ENCODE results near the gene WDR76.
A peak's percentile ranks its signal among the peaks of the same experiment; 100 is the strongest.

The WDR76 gene

GRCh38 chr15:43789409-43789808, 37.4 kb upstream of the WDR76 start:
- Histone ChIP-seq H3K9me3 (ENCODE audit: insufficient read depth, low read depth, low read length) (no peaks in the 10 kb centered on the region), H4K20me1 (ENCODE audit: insufficient read depth, low read length, poor library complexity, severe bottlenecking) (peaks cover 21% of the 10 kb centered on the region), H3K27me3 (ENCODE audit: insufficient read depth, low read length, poor library complexity, severe bottlenecking) (peaks cover 6% of the 10 kb centered on the region), H3K36me3 (ENCODE audit: insufficient read depth, low read length) (peaks cover 5% of the 10 kb centered on the region; the same call in 1 of the 2 replicates), H2AFZ (ENCODE audit: low read length) (no peak overlapping the region), H3K79me2 (ENCODE audit: insufficient read depth, low read length) (peaks cover 23% of the 10 kb centered on the region), H3K4me2 (ENCODE audit: low read depth, low read length, poor library complexity, severe bottlenecking) (no peak overlapping the region), H3K9me2 (replicated peaks; ENCODE audit: low read depth, low read length) (no peaks in the 10 kb centered on the region), H3F3A (ENCODE audit: low read depth) (no peaks in the 10 kb centered on the region), H3K4me1 (ENCODE audit: insufficient read depth, low read length, poor library complexity, severe bottlenecking) (peaks cover 20% of the 10 kb centered on the region), H3K4me3 (ENCODE audit: low read length, poor library complexity, severe bottlenecking) (no peak overlapping the region), H3K9ac (ENCODE audit: low read depth, low read length, poor library complexity, severe bottlenecking) (no peak overlapping the region)
- no peak for TF ChIP-seq CTCF (conservative IDR thresholded peaks at IDR 0.05; ENCODE audit: low read length)
- TF ChIP-seq EZH2phosphoT487 (IDR thresholded peaks at IDR 0.05; ENCODE audit: borderline replicate concordance), result no peak

DNA sequence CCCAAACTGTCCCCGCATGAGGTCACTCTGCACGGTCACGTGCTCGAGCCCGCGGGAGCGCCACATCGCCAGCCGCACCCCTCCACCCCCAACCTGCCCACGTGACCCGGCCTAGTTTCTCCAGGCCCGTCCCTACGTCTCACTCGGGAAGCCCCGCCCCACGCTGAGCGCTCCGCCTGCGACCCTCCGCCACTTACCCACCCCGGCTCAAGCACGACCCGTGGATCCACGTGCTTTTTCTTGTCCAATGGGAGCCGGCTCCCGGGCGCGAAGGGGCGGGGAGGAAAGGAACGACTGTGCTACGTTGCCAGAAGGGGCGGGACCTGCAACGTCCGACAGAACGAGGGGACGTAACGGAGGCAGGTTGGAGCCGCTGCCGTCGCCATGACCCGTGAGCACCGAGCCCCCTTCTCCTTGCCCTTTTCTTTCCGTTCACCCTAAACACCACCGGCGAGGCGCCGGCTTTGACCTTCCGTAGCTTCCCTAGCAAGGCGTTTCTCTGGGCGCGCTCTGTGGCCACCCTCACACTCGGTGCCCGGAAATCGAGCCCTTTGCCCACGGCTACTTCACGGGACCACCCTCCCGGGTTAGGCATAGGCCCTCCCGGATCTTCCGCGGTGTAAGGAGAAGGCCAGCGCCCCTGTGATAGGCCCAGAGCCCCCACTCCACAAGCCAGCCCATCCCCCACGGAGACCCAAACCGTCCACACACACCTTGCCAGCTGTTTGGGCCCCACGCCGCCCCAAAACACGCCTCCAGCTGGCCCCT, 34.6 kb upstream of the WDR76 start, which contains the start of gene SERF2:
TSS of gene SERF2 (plus strand) at position 328 of the 768 bp plus-strand sequence. CDS start at position 385, 57 bp downstream.
- H3K27me3 ChIP-seq (ENCODE audit: insufficient read depth, low read length, poor library complexity, severe bottlenecking), result peaks cover 6% of the 10 kb centered on the region
- no peaks in the 10 kb centered on the region for H3K9me2 ChIP-seq (replicated peaks; ENCODE audit: low read depth, low read length)
- peaks cover 38% of the 10 kb centered on the region for H3K4me1 ChIP-seq (ENCODE audit: insufficient read depth, low read length, poor library complexity, severe bottlenecking)
- H3K4me3 ChIP-seq (ENCODE audit: low read length, poor library complexity, severe bottlenecking), result peak within 1 kb of the TSS; percentile 88
- TF ChIP-seq EZH2phosphoT487 (IDR thresholded peaks at IDR 0.05; ENCODE audit: borderline replicate concordance) (no peak), CTCF (conservative IDR thresholded peaks at IDR 0.05; ENCODE audit: low read length) (no peak)
- H3K4me2 ChIP-seq (ENCODE audit: low read depth, low read length, poor library complexity, severe bottlenecking), result peak within 1 kb of the TSS; percentile 97
- peaks cover 46% of the 10 kb centered on the region for H4K20me1 ChIP-seq (ENCODE audit: insufficient read depth, low read length, poor library complexity, severe bottlenecking)
- peak within 1 kb of the TSS; percentile 86 for H2AFZ ChIP-seq (ENCODE audit: low read length)
- H3F3A ChIP-seq (ENCODE audit: low read depth), result 0 out of 2 replicates have a peak, but pooled peaks cover 2% of the 10 kb centered on the region
- peaks cover 44% of the 10 kb centered on the region for H3K79me2 ChIP-seq (ENCODE audit: insufficient read depth, low read length)
- no peaks in the 10 kb centered on the region for H3K9me3 ChIP-seq (ENCODE audit: insufficient read depth, low read depth, low read length)
- peak within 1 kb of the TSS; percentile 98 for H3K9ac ChIP-seq (ENCODE audit: low read depth, low read length, poor library complexity, severe bottlenecking)
- H3K36me3 ChIP-seq (ENCODE audit: insufficient read depth, low read length), result peaks cover 24% of the 10 kb centered on the region; the same call in 1 of the 2 replicates

GRCh38 chr15:43792761-43793476, 33.9 kb upstream of the WDR76 start:
- H3K79me2 ChIP-seq (ENCODE audit: insufficient read depth, low read length), result peaks cover 44% of the 10 kb centered on the region
- H3F3A ChIP-seq (ENCODE audit: low read depth), result 0 out of 2 replicates have a peak, but pooled peaks cover 2% of the 10 kb centered on the region
- no peaks in the 10 kb centered on the region for H3K9me3 ChIP-seq (ENCODE audit: insufficient read depth, low read depth, low read length)
- H3K4me2 ChIP-seq (ENCODE audit: low read depth, low read length, poor library complexity, severe bottlenecking), result peak overlapping the region; percentile 97
- H3K9me2 ChIP-seq (replicated peaks; ENCODE audit: low read depth, low read length), result no peaks in the 10 kb centered on the region
- H3K27me3 ChIP-seq (ENCODE audit: insufficient read depth, low read length, poor library complexity, severe bottlenecking), result peaks cover 6% of the 10 kb centered on the region
- H3K36me3 ChIP-seq (ENCODE audit: insufficient read depth, low read length), result peaks cover 24% of the 10 kb centered on the region; the same call in 1 of the 2 replicates
- H2AFZ ChIP-seq (ENCODE audit: low read length), result no peak overlapping the region; the same call in 1 of the 2 replicates
- H3K9ac ChIP-seq (ENCODE audit: low read depth, low read length, poor library complexity, severe bottlenecking), result peak overlapping the region; percentile 98
- peaks cover 46% of the 10 kb centered on the region for H4K20me1 ChIP-seq (ENCODE audit: insufficient read depth, low read length, poor library complexity, severe bottlenecking)
- peak overlapping the region; percentile 88 for H3K4me3 ChIP-seq (ENCODE audit: low read length, poor library complexity, severe bottlenecking)
- TF ChIP-seq EZH2phosphoT487 (IDR thresholded peaks at IDR 0.05; ENCODE audit: borderline replicate concordance) (no peak), CTCF (conservative IDR thresholded peaks at IDR 0.05; ENCODE audit: low read length) (no peak)
- peaks cover 38% of the 10 kb centered on the region for H3K4me1 ChIP-seq (ENCODE audit: insufficient read depth, low read length, poor library complexity, severe bottlenecking)
